HG03457 (cell line): ENCODE data around the gene MAGI1.

ENCODE experiments used
- ATAC-seq: cut with Tn5 transposase; IDR thresholded peaks from one replicate; pipeline ENCODE4 v1.9.1; 2021; ENCODE audit warnings: moderate number of reproducible peaks; ENCODE audit not compliant: unreplicated experiment

MAGI1 gene

DNA sequence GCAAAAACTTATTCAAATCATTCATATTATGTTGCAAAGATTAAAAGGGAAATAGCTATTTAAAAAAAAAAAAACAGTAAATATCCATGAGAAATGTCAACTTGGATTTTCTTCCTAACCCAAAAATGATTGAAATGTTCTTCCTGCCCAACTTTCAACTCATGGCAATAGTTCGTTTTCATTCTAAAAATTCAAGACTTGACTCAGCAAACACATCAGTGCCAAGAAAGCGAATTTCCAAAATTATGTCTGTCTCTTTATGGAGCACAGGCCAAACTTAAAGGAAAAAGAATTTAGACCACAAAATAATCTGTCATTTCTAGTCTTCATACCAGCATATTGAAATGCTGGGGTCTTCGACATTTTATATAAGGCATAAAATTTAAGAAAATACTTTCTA, 63.7 kb downstream of the MAGI1 start:
- no peak for ATAC-seq

DNA sequence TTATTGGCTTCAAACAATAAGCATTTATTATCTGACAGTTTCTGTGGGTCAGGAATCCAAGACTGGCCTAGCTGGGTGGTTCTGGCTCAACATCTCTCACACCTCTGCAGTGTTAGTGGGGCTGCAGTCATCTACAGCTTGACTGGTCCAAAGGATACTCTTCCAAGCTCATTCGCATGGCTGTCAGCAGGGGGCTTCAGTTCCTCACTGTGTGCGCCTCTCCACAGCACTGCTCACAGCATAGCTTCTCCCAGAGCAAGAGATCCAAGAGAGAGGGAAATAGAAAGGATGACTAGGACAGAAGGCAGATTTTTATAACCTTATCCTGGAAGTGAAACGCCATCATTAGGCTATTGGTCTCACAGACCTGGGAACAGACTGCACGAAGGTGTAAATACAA, 64.2 kb downstream of the MAGI1 start:
- ATAC-seq = no peak

DNA sequence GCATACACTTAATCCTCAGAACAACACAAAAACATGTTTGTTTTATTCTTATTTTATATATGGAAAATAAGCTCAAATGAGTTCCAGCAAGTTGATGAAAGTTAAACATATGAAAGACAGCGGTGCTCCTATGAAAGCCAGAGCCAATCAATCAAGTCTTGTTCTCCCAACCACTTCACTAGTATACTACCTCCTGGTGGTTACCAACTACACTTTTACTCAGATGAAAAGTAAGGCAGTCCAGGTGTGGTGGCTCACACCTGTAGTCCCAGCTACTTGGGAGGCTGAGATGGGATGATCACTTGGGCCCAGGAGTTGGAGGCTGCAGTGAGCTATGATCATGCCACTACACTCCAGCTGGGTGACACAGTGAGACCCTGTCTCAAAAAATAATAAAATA, 66.0 kb downstream of the MAGI1 start:
- ATAC-seq = no peak

DNA sequence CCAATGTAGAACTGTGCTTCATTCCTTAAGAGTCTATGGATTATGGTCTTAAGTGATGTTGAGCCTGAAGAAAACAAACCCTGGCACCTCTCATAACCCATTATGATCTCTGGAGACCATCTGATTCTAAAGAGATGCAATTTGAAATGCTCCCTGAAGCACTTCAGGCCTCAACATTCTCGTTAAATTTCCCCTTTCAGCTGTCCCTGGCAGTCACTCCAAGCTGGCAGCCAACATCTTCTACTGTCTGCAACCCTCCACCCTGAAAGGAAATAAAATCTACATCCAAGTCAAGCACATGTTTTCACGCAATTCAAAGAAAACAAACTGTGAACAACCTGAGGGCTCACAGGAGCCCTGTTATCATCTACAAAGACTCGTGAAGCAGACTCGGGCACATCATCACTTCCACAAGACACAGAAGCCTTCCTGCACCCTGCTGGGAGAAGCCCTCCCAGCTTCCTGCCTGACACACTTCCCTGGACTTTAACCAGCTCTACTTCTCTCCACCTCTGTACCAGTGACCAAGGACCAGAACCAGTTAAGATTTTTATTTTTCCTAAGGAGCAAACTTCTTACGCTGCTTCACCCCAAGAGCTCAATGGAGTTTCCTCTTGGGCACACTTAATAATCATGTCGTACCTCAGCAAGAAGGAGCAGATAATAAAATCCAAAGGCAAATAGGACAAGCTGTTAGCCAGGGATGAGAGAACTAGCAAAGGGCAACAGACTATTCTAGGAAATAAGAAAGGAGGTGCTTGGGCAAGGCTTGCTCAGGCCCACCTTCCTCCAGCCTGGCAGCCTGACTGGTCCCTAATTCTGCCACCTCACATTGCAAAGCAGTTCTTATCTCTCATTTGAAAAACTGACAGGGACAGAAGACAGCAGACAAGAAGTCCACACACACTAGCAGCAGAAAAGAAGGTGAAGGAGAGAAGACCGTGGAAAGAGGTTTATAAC, 67.1 kb downstream of the MAGI1 start:
- no peak for ATAC-seq

DNA sequence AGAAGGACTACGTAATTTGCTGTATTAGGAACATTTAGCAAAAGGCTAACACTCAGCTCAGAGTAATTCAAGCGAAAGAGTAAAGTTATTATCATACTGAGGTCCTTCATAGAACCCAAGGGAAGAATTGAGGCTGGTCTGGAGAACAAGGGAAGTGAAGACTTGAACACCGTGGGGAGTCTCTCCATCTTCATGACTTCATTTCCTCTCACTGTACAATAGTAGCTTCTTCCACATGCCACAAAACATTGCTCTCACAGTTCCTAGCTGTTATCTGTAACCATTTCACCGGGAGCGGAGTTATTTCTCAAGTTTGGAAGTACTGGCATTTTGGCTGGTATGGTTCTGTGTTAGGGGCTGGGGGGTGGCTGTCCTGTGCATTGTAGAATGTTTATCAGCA, 69.7 kb downstream of the MAGI1 start:
- ATAC-seq = no peak

DNA sequence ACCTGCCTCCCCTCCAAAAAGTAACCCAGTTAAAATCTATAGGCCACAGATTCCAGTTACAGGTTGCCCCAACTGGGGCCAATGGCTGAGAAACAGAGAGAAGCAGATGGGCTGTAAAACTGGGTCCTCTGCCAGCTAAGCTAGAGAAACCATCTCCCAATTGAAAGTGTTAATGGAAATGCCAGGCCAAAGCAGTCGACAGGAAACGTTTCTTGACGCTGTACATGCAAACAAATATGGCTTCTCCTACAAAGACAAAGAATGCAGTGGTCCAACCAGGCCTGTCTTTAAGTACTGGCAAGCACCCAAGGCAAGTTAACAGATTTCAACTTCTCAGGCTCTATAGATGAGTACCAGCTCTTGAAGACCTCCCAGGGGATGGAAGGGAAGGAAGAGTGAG, 71.3 kb downstream of the MAGI1 start:
- ATAC-seq = no peak

DNA sequence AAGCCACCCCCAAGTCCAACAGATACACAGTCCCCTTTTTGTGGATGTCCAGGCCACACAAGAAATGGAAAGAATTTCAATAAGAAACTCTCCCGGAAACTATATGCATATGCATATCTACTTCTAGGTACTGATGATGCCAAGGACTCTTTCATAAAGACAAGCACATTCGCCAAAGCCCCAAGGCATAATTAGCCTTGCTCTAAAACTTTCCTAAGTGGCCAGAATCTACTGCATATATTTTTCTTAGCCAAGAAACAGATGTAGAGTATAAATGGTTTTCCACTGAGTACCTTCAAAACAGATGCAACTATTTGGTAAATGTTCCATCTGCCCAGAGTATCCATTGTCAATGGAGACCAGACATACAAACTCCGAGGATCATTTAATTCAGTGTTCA, 73.9 kb downstream of the MAGI1 start:
- ATAC-seq = no peak

DNA sequence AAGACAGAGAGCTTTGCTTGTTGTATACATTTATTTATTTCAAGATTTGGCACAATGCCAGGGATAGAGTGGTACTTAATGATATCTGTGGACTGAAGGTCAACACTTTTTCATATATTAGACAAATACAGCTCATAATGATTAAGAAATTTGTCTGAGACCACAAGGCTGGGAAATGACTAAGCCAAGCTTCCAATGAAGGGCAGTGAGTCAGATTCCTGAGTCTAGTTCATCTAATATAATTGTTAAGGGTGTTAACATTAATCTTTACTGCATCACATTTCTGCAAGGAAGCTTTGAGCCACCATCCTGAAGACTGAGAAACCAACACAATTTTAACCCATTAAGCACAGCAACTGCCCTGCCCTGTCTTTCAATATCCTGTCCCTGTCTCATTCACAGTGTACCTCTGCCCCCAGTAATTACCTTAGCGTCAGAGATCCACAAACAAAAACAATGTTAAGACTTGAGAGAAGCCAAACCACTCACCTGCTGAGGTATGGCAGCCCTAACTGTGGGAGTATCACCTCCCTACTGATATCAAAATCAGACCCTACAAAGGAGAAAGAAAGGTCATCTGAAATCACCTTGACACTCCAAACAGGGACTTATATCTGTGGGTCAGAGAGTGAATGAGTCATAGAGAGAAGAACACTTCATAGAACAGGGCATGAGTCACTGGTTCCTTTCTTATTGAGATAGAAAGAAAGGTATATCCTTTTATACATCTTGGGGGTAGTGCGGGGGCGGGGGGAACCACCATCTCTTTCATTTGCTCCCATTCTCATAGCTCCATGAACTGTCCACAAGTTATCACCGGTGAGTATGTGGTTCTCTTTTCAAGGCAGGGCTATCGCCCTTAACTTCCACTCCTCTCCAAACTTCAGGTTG, 74.7 kb downstream of the MAGI1 start:
- ATAC-seq = peak; percentile 98

DNA sequence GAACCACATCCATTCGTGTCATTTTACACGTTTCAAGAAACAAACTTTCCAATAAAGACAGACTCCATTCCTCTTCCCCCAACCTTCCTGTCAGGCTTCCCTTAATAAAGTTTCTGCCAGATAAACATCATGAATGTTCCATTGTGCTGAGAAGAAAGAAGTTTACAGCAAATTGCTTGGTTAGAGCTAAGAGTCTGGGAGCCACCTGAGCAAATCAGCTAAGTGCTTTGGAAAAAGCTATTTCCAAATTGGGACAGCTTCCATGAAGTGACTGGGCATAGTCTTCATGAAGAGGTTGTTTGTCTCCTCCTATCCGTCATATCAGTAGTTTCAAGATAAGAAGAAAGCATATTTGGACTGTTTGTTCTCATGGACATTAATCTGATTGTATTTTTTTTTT, 77.0 kb downstream of the MAGI1 start:
- no peak for ATAC-seq

DNA sequence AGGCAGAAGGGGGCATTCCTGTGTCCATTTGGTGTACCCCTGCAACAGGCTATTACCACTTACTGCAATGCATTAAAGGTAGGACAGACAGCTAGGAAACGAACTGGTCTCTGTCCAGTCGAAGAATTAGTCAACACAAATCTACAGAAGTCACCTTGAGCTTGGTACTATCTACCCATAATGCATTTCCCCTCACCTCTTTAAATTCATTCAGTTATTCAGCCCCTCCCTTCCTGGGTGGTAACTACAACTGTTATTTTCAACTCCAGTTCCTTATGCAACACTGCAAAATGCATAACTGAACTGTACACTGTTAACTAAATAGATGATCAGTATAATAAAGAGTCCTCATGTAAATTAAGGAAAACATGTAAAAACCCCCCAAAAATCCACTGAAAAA, 77.6 kb downstream of the MAGI1 start:
- ATAC-seq = no peak

DNA sequence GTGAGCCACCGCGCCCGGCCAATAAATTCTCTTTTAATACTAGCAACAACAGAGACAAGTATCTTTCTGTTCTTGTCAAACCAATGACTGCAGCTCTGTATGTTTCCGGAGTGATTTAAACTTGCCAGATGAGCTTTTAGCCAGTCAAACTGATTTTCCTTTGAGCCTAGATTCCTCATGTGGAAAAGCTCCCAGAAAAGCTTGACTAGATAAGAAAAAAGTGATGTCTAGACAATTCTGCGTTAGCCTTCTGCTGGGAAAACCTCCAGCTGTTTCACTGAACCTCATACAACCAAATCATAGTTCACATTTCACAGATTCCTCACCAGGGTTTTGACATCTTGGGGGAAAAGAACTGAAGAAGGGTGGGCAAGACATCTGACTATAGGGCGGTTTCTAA, 78.6 kb downstream of the MAGI1 start:
- ATAC-seq = no peak

DNA sequence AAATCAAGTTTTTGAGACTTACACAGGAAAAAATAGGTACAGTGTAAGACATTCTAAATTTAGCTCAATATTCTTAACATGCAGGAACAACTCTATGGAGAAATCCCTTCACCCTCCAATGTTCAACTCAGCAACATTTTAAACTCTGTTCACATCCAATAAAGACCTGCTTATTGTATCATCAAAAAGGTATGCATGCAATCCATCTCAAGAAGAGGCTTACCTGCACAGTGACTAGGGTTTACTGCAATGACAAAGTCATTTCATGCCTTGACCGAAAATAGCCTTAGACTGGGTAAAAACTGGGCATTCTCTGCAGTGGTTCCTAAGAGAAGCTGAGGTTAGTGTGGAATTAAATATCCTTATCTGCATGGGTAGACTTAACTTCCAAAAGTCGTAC, 80.5 kb downstream of the MAGI1 start:
- ATAC-seq = no peak

DNA sequence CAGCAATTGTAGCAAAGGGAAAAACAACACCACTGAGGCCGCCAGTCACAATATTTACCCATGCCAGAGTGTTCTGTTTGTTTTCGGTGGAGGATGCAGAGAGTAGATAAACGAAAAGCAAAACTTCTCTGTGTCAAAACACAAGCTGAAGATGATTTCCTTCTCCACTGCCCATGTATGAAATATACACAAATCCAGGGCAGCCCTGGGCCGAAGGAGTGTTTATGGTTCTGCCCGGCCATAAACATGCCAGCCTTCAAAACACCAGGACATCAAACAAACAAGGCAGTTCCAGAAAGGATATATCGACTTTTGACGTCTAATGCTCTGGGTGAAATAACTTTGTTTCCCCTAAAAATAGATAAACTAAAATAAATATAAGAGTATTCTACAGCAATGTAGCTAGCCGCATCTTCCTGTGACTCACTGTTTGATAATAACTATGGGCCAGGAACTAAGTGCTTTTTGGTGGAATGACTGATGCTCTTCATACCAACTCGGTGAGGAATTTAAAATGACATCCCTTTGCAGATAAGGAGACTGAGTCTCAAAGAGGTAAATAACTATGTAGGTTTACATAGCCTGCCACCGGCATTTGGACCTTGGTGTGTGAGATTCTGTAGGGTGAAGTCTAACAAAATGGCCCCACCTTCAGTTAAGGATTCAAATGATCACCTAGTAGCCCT, 82.8 kb downstream of the MAGI1 start:
- ATAC-seq = no peak

DNA sequence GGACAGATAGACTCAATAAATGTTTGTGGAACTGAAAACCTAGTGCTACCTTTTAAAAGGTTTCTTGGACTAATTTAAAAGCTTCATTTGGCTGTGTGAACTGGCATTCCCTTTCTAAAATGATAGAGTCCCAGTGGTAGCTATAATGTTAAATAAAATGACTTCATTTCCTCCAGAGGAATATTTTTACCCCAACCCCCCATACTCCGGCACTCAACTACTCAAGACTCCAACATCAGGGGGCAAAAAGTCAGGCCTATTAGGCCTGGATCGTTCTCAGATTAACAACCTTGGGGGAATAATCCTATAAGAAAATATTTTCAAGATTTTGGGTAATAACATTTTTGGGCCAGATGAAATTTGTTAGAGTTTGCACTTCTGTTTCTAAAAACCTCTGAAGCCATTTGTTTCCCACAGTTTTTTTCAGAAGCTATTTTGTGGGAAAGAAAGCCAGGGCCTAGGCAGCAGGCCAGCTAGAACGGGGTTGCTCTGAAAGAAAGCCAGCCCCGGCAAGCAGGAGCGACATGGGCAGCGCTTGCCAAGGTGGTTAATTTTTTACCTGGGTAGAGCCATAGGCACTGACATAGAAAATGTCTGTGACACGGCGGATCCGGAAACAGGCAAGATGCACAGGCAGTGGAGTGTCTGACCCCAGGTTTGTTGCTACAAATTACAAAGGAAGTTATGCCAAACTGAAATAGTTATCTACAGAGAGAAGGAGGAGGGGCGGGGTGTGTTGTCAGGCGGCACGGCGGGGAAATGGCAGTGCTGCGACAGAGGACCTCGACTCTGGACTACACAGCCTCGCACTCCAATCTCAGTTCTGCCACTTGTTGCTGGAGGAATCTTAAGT, 84.6 kb downstream of the MAGI1 start:
- ATAC-seq = no peak

DNA sequence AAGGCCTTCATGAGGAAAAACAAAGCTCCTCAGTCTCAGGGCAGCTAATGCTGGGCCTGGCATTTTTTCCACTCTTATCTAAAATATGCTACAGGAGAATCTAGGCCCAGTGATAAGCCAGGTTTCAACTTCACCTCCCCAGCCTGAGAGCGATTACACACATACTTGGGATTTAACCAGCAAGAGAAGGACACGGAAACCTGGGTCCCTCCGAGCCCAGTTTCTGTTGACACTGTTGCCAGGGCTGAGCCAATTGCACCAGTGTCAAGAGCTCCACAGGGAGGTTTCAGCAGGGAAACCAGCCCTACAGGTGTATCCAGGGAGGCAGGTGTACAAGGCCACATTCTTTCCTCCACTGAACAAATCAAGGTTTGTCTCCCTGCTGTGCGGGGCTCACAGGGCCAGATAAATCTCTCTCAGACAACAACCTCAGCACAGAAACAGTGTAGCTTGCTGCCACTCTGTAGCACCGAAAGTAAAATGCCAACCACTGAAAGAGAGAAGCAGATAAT, 85.4 kb downstream of the MAGI1 start:
- ATAC-seq = no peak

DNA sequence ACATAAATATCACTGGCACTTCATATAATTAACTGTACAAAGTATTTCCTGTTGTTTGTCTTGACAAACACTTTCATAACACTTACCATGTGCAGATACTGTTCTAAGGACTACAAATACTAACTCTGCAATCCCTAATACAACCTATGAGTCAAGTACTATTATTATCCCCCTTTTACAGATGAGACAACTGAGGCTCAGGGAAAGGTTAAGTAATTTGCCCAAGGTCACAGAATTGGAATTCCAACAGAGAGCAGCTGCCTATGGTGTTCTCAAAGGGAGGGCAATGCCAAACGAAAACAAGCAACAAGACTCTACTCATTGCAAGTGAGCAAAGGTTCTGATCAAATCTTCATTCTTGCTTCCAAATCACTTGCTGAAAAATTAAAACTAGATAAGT, 85.9 kb downstream of the MAGI1 start:
- ATAC-seq = no peak

DNA sequence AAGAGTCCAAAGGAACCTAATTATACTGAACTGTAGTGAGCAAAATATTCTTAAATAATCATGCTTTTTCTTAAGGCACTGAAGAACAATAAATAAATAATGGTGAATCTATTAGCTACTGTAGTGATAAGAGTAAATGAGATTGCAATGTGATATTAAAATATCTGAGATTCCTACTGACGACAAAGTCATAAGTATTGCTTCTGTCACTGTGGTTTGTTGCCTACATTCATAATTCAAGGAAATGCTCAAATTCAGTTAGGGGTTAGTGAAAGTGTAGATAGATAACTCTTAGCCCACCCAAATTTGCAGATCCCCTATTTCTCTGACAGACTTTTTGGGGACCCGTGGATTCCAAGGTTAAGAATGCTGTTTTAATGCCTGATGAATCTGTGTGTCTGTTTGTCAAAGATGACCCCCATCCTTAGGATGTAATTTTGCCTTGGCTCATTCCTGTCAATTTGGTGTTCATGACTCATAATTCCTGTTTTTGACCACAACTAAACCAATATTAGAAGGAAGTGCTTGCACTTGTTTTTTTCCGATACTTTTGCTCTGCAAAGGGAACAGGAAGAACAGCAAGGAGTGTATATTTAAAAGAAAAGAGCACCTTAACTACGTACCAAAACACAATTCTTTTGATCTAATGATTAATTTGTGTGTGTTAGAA, 86.7 kb downstream of the MAGI1 start:
- no peak for ATAC-seq

DNA sequence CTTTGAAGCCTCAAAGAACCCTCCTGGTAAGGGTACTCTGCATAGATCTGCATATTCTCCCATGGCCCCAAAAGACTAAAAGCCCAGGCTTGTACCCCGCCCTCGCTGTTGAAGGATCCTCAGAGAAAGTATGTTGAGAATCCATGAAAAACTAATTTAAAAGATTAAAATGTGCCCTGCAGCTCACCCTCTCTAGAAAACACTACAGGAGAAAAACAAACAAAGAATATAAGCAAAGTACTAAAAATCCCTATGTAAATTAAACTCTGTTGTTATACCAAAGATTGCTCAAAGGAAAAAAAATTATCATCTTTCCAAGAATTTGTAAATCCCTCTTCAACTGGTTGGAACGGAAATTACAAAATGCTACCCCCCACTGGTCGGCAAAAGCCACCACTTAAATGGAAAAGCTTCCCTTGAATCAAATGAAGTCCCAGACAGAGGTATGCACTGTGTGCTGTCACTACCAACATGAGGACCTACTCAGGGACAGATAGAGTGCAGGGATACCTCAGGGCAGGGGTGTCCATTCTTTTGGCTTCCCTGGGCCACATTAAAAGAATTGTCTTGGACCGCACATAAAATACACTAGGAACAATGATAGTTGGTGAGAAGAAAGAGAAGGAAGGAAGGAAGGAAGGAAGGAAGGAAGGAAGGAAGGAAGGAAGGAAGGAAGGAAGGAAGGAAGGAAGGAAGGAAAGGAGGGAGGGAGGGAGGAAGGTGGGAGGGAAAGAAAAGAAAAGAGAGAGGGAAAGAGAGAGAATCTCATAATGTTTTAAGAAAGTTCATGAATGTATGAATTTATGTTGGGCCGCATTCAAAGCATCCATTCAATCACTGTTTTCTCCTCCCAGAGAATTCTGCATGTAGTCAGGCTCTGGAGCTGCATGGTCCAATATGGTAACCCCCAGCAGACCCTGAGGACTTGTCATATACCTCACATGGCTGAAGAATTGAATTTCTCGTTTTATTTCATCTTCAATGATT, 88.1 kb downstream of the MAGI1 start:
- ATAC-seq = no peak
